H9 (cell line): Measurements from ENCODE around the gene ZHX3. TPM values are rescaled to one million over a fixed set of nuclear protein-coding genes. Genes with fewer than 3 reads are reported as not detected.
A peak's percentile ranks its signal among the peaks of the same experiment; 100 is the strongest.

ENCODE experiments used
- DNase-seq: peaks from one replicate; pipeline ENCODE4 v3.0.0-alpha.2; 2017
- H2AFZ ChIP-seq: one replicate; pipeline ENCODE4 v1.6.1; 2013; ENCODE audit warnings: mild to moderate bottlenecking, low read length, control low read depth, moderate library complexity
- H2AK5ac ChIP-seq: 2 replicates; pipeline ENCODE4 v1.6.1; 2013; ENCODE audit warnings: low read length, control low read depth, mixed read lengths; ENCODE audit not compliant: insufficient read length
- H2BK120ac ChIP-seq: one replicate; pipeline ENCODE4 v1.6.1; 2013; ENCODE audit warnings: low read depth, mild to moderate bottlenecking, low read length, control low read depth, inconsistent platforms; ENCODE audit not compliant: poor library complexity, severe bottlenecking
- H2BK12ac ChIP-seq: 2 replicates; pipeline ENCODE4 v1.6.1; 2013; ENCODE audit warnings: low read length, control low read depth, mixed read lengths, low read depth; ENCODE audit not compliant: insufficient read length
- H2BK15ac ChIP-seq: 2 replicates; pipeline ENCODE4 v1.6.1; 2013; ENCODE audit warnings: low read depth, low read length, control low read depth
- H2BK20ac ChIP-seq: one replicate; pipeline ENCODE4 v1.6.1; 2013; ENCODE audit warnings: low read depth, mild to moderate bottlenecking, low read length, control low read depth, inconsistent platforms; ENCODE audit not compliant: poor library complexity, severe bottlenecking
- H2BK5ac ChIP-seq: 2 replicates; pipeline ENCODE4 v1.6.1; 2013; ENCODE audit warnings: low read length, control low read depth, mixed read lengths; ENCODE audit not compliant: insufficient read length
- H3K14ac ChIP-seq: 2 replicates; pipeline ENCODE4 v1.6.1; 2013; ENCODE audit warnings: low read length, control low read depth; ENCODE audit not compliant: insufficient read depth
- H3K18ac ChIP-seq: 2 replicates; pipeline ENCODE4 v1.6.1; 2013; ENCODE audit warnings: low read depth, mild to moderate bottlenecking, mixed read lengths, low read length, control low read depth; ENCODE audit not compliant: insufficient read length
- H3K23ac ChIP-seq: 2 replicates; pipeline ENCODE4 v1.6.1; 2013; ENCODE audit warnings: low read length, control low read depth, mixed read lengths, low read depth; ENCODE audit not compliant: insufficient read length
- H3K23me2 ChIP-seq: 2 replicates; pipeline ENCODE4 v1.6.1; 2013; ENCODE audit warnings: low read depth, mild to moderate bottlenecking, mixed read lengths, low read length, control low read depth; ENCODE audit not compliant: insufficient read length, poor library complexity, severe bottlenecking
- H3K27ac ChIP-seq: 2 replicates; pipeline ENCODE4 v1.5.1; 2013; ENCODE audit warnings: low read length, control low read depth, mixed read lengths, low read depth; ENCODE audit not compliant: insufficient read length
- H3K27me3 ChIP-seq: 2 replicates; pipeline ENCODE4 v1.6.1; 2013; ENCODE audit warnings: low read length, control low read depth, inconsistent platforms; ENCODE audit not compliant: insufficient read depth
- H3K4ac ChIP-seq: 2 replicates; pipeline ENCODE4 v1.6.1; 2013; ENCODE audit warnings: low read depth, mild to moderate bottlenecking, control low read depth, inconsistent platforms, low read length, moderate library complexity
- H3K4me1 ChIP-seq: 2 replicates; pipeline ENCODE4 v1.6.1; 2013; ENCODE audit warnings: low read length, control low read depth, inconsistent platforms; ENCODE audit not compliant: insufficient read depth
- H3K4me2 ChIP-seq: 2 replicates; pipeline ENCODE4 v1.6.1; 2013; ENCODE audit warnings: low read length, control low read depth, mixed read lengths; ENCODE audit not compliant: insufficient read length, insufficient read depth
- H3K56ac ChIP-seq: 2 replicates; pipeline ENCODE4 v1.6.1; 2013; ENCODE audit warnings: low read depth, mild to moderate bottlenecking, mixed read lengths, low read length, control low read depth; ENCODE audit not compliant: insufficient read length
- H3K79me1 ChIP-seq: 2 replicates; pipeline ENCODE4 v1.6.1; 2013; ENCODE audit warnings: low read depth, mild to moderate bottlenecking, moderate library complexity, low read length, control low read depth, inconsistent platforms; ENCODE audit not compliant: insufficient read depth, poor library complexity, severe bottlenecking
- H3K79me2 ChIP-seq: 2 replicates; pipeline ENCODE4 v1.6.1; 2013; ENCODE audit warnings: low read length, control low read depth, inconsistent platforms; ENCODE audit not compliant: insufficient read depth
- H3K9ac ChIP-seq: 2 replicates; pipeline ENCODE4 v1.6.1; 2013; ENCODE audit warnings: low read length, control low read depth, mixed read lengths; ENCODE audit not compliant: insufficient read length; ENCODE audit errors: extremely low read depth
- H3K9me3 ChIP-seq: one replicate; pipeline ENCODE4 v1.6.1; 2013; ENCODE audit warnings: low read depth, low read length, inconsistent platforms; ENCODE audit not compliant: control insufficient read depth
- H3T11ph ChIP-seq: one replicate; pipeline ENCODE4 v1.6.1; 2013; ENCODE audit warnings: mild to moderate bottlenecking, low read length, control low read depth, inconsistent platforms
- H4K20me1 ChIP-seq: one replicate; pipeline ENCODE4 v1.6.1; 2013; ENCODE audit not compliant: control insufficient read depth, insufficient read length, insufficient read depth
- H4K5ac ChIP-seq: 2 replicates; pipeline ENCODE4 v1.6.1; 2013; ENCODE audit warnings: low read depth, mild to moderate bottlenecking, mixed read lengths, low read length, control low read depth; ENCODE audit not compliant: insufficient read length
- H4K8ac ChIP-seq: replicated peaks from 2 replicates; pipeline ENCODE4 v1.6.1; 2013; ENCODE audit warnings: low read length, control low read depth, mixed read lengths, low read depth; ENCODE audit not compliant: insufficient read length
- H4K91ac ChIP-seq: 2 replicates; pipeline ENCODE4 v1.6.1; 2013; ENCODE audit warnings: low read depth, mild to moderate bottlenecking, moderate library complexity, mixed read lengths, low read length, control low read depth; ENCODE audit not compliant: insufficient read length
- H3K27ac Mint-ChIP-seq, 3 experiments: 2 replicates in 2 of 3; 3 replicates in 1 of 3; pipeline ENCODE4 v1.8.0; 2020 to 2021; ENCODE audit warnings: mixed read lengths in 3 of 3, mild to moderate bottlenecking in 1 of 3, moderate library complexity in 1 of 3
- H3K27me3 Mint-ChIP-seq: 2 replicates; pipeline ENCODE4 v1.8.0; 2021; ENCODE audit warnings: low read depth, mild to moderate bottlenecking, moderate library complexity, mixed read lengths
- H3K36me3 Mint-ChIP-seq, 3 experiments: 2 replicates in 2 of 3; 3 replicates in 1 of 3; pipeline ENCODE4 v1.8.0; 2020 to 2021; ENCODE audit warnings: low read depth in 3 of 3, mixed read lengths in 3 of 3; ENCODE audit not compliant: insufficient read depth in 1 of 3
- H3K4me1 Mint-ChIP-seq, 2 experiments: 2 replicates each; pipeline ENCODE4 v1.8.0; 2020; ENCODE audit warnings: mixed read lengths in 2 of 2
- H3K4me3 Mint-ChIP-seq, 2 experiments: 2 replicates in 1 of 2; 3 replicates in 1 of 2; pipeline ENCODE4 v1.8.0; 2020 to 2021; ENCODE audit warnings: mild to moderate bottlenecking in 2 of 2, mixed read lengths in 2 of 2, moderate library complexity in 1 of 2
- H3K9me3 Mint-ChIP-seq, 2 experiments: 2 replicates in 1 of 2; 3 replicates in 1 of 2; pipeline ENCODE4 v1.8.0; 2020; ENCODE audit warnings: mild to moderate bottlenecking in 2 of 2, mixed read lengths in 2 of 2, moderate library complexity in 1 of 2
- WGBS: extraction: QIAGEN DNeasy Blood & Tissue Kit; methylation state at CpG from one replicate; pipeline ENCODE4 v1.1.7; 2013; ENCODE audit warnings: missing lambda C conversion rate, low lambda C conversion rate, mixed read lengths; ENCODE audit not compliant: insufficient read length; ENCODE audit errors: extremely low coverage; 5-methylcytosine and 5-hydroxymethylcytosine counted together
- total RNA-seq: library from RNA; stranded (reverse); gene quantifications from 2 replicates; pipeline ENCODE4 v1.2.1, GENCODE V29; 2021
- TF ChIP-seq, protein P1 (sequence below): fragments of 200-600 bp; sonication (generic); conservative IDR thresholded peaks from 3 replicates; pipeline ENCODE4 v1.8.0; 2021; ENCODE audit warnings: antibody characterized with exemption, mild to moderate bottlenecking

Gene ZHX3
- total RNA-seq, 1 experiment from 2014 or later = 4.4 TPM

DNA sequence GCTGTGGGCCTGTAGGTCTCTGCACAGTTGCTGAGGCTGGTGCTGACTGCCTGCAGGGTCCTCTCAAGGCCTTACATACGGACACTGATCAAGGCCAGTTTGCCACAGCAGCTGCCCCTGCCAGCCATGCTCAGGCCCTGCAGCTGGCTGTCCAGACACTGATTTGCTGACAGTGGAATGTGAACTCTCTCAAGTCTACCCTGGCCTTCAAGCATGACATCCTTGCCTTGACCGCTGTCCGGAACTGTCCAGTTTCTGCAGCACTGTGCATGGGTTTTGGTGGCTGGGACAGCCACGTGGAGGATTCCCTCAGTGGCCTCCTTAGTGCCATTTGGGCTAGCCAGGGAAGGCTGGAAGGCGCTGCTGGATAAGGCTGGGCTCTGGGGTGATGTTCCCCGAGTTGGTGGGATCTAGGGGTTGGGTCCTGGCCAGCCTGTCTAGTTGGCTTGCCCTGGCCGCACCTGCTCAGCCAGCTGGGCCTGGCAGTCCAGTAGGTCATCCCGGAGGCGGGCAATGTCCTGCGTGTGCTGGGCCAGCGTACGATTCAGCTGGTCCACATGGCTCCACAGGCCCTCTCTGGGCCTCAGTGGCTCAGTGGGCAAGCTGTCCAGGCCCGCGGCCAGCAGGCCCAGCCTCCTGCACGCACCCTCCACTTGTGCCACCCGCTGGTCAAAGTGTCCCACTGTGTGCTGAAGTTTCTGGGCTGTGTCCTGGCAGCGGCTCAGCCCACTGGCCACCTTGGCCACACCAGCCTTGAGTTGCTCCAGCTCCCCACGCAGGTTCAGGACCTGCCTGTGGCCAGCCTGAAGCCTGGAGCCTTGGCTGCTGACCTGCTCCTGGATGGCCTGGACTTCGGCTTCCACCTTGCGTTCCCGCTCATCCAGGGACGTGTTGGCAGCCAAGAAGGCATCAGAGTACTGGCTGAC, 43.6 kb upstream of the ZHX3 start:
- H3K56ac ChIP-seq = no peak overlapping the region
- H3T11ph ChIP-seq = no peak overlapping the region
- H3K23ac ChIP-seq = no peak overlapping the region
- H2AFZ ChIP-seq = no peak overlapping the region
- Mint-ChIP-seq H3K4me1 (peaks cover 3 to 8% of the 10 kb centered on the region in 2 experiments), H3K4me3 (no peak overlapping the region), H3K27ac (no peak overlapping the region), H3K36me3 (peaks cover 0 to 4% (median 3%) of the 10 kb centered on the region in 3 experiments; a peak in 3 of 7 replicates), H3K9me3 (no peaks in the 10 kb centered on the region), H3K27me3 (peaks cover 18% of the 10 kb centered on the region)
- no peaks in the 10 kb centered on the region for H3K9me3 ChIP-seq
- no peak overlapping the region for H2BK15ac ChIP-seq
- no peak overlapping the region for H3K4me2 ChIP-seq
- no peaks in the 10 kb centered on the region for H3K23me2 ChIP-seq
- no peak overlapping the region for H3K27ac ChIP-seq
- no peak overlapping the region for H3K18ac ChIP-seq
- no peak overlapping the region for H2BK20ac ChIP-seq
- peak; percentile 24 for DNase-seq
- H2AK5ac ChIP-seq = no peak overlapping the region
- no peak overlapping the region for H3K4ac ChIP-seq
- H3K79me1 ChIP-seq = no peaks in the 10 kb centered on the region
- no peak overlapping the region for H4K8ac ChIP-seq
- no peak overlapping the region for H3K9ac ChIP-seq
- no peak overlapping the region for H4K91ac ChIP-seq
- H2BK12ac ChIP-seq = no peak overlapping the region
- no peaks in the 10 kb centered on the region for H3K79me2 ChIP-seq
- H2BK5ac ChIP-seq = no peak overlapping the region
- H4K20me1 ChIP-seq = no peaks in the 10 kb centered on the region
- no CpG with 5 or more reads among the region's 22 CpGs for WGBS
- H3K4me1 ChIP-seq = no peaks in the 10 kb centered on the region
- TF ChIP-seq, protein P1, sequence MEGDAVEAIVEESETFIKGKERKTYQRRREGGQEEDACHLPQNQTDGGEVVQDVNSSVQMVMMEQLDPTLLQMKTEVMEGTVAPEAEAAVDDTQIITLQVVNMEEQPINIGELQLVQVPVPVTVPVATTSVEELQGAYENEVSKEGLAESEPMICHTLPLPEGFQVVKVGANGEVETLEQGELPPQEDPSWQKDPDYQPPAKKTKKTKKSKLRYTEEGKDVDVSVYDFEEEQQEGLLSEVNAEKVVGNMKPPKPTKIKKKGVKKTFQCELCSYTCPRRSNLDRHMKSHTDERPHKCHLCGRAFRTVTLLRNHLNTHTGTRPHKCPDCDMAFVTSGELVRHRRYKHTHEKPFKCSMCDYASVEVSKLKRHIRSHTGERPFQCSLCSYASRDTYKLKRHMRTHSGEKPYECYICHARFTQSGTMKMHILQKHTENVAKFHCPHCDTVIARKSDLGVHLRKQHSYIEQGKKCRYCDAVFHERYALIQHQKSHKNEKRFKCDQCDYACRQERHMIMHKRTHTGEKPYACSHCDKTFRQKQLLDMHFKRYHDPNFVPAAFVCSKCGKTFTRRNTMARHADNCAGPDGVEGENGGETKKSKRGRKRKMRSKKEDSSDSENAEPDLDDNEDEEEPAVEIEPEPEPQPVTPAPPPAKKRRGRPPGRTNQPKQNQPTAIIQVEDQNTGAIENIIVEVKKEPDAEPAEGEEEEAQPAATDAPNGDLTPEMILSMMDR = no peak
- H3K14ac ChIP-seq = no peak overlapping the region; the same call in 1 of the 2 replicates
- no peak overlapping the region for H2BK120ac ChIP-seq
- H4K5ac ChIP-seq = no peak overlapping the region
- peaks cover 5% of the 10 kb centered on the region for H3K27me3 ChIP-seq
